Measurements from ENCODE around the gene TMEM132A. TPM values are rescaled to one million over a fixed set of nuclear protein-coding genes. Genes with fewer than 3 reads are reported as not detected.
A peak's percentile ranks its signal among the peaks of the same experiment; 100 is the strongest.

TMEM132A gene
- total and polyA plus RNA-seq, 2 of the 13 experiments (the other 11 are each of a cell fraction or from before 2014, with no cell fraction given): 11.1 to 32.9 TPM

- TF ChIP-seq ZNF451 (CRISPR knock-in tag; IDR thresholded peaks at IDR 0.05) (no peak), IRX3 (CRISPR knock-in tag; IDR thresholded peaks at IDR 0.05; ENCODE audit: borderline replicate concordance, low read depth) (peak; percentile 81), HOXA7 (CRISPR knock-in tag; IDR thresholded peaks at IDR 0.05) (no peak), ZNF253 (CRISPR knock-in tag; IDR thresholded peaks at IDR 0.05; ENCODE audit: borderline replicate concordance) (no peak), TFAP4 (IDR thresholded peaks at IDR 0.05; ENCODE audit: borderline replicate concordance, low read depth) (no peak), POGZ (CRISPR knock-in tag; IDR thresholded peaks at IDR 0.05) (no peak), PHF20 (CRISPR knock-in tag; IDR thresholded peaks at IDR 0.05) (no peak), ZNF615 (CRISPR knock-in tag; IDR thresholded peaks at IDR 0.05; ENCODE audit: borderline replicate concordance) (no peak), TFE3 (CRISPR knock-in tag; IDR thresholded peaks at IDR 0.05) (0 out of 2 replicates have a peak, but pooled peaks have one; percentile 57), ZMYM4 (CRISPR knock-in tag; IDR thresholded peaks at IDR 0.05) (peak; percentile 91), ZNF446 (CRISPR knock-in tag; IDR thresholded peaks at IDR 0.05) (no peak; the same call in 1 of the 2 replicates), REST (IDR thresholded peaks at IDR 0.05; ENCODE audit: borderline replicate concordance in 1 of 2, low read depth in 1 of 2, low read length in 2 of 2) (no peak), CREB1 (IDR thresholded peaks at IDR 0.05) (no peak), CREB1 (CRISPR knock-in tag; IDR thresholded peaks at IDR 0.05) (no peak), RCOR2 (CRISPR knock-in tag; IDR thresholded peaks at IDR 0.05) (0 out of 2 replicates have a peak, but pooled peaks have one; percentile 33), SALL1 (CRISPR knock-in tag; IDR thresholded peaks at IDR 0.05) (peak; percentile 51), ZBTB37 (CRISPR knock-in tag; IDR thresholded peaks at IDR 0.05) (no peak), ZNF501 (CRISPR knock-in tag; IDR thresholded peaks at IDR 0.05) (0 out of 2 replicates have a peak, but pooled peaks have one; percentile 29), REPIN1 (CRISPR knock-in tag; IDR thresholded peaks at IDR 0.05; ENCODE audit: borderline replicate concordance, low read depth) (peak; percentile 61; the same call in 1 of the 2 replicates), TGIF2 (CRISPR knock-in tag; IDR thresholded peaks at IDR 0.05) (0 out of 2 replicates have a peak, but pooled peaks have one; percentile 39), ZNF44 (CRISPR knock-in tag; IDR thresholded peaks at IDR 0.05) (no peak), ASH2L (IDR thresholded peaks at IDR 0.05; ENCODE audit: insufficient read length, low read depth, low read length) (peak; percentile 43), ZNF33A (CRISPR knock-in tag; IDR thresholded peaks at IDR 0.05; ENCODE audit: borderline replicate concordance) (no peak)
Observed at GRCh38 chr11:60924110-60924905, at the start of gene TMEM132A (continued).
